Stimulated activated CD4-positive, alpha-beta T cell treated with anti-CD3 and anti-CD28 coated beads, Interleukin-1b, Interleukin-23, amount 100 ng/mL, for 4 hours (primary cell): ENCODE results near the gene RFX4.

ENCODE experiments used
- DNase-seq, 2 donors: peaks; one replicate each; pipeline ENCODE4 v3.0.0-alpha.2; 2020; ENCODE audit warnings: low read depth in 2 of 2

RFX4 gene

GRCh38 chr12:106582641-106583230, at the start of gene RFX4:
Gene RFX4, plus strand, starts transcription at chr12:106583004. Its CDS starts 317 bp downstream, at chr12:106583321.
- DNase-seq, result no peak

- DNase-seq, result no peak
These were observed 41.6 kb upstream of the RFX4 start for GRCh38 chr12:106541201-106541600.

GRCh38 chr12:106551410-106551809, 31.4 kb upstream of the RFX4 start:
- DNase-seq, result no peak

GRCh38 chr12:106552228-106552627, 30.6 kb upstream of the RFX4 start:
- DNase-seq, result no peak

- DNase-seq, result no peak
These were observed 18.0 kb upstream of the RFX4 start for GRCh38 chr12:106564678-106565329.

GRCh38 chr12:106566771-106567170, 16.0 kb upstream of the RFX4 start:
- DNase-seq, result no peak

GRCh38 chr12:106573239-106573638, 9.6 kb upstream of the RFX4 start:
- no peak for DNase-seq

GRCh38 chr12:106576848-106577247, 6.0 kb upstream of the RFX4 start:
- DNase-seq, result no peak

GRCh38 chr12:106580671-106581508, 1.9 kb upstream of the RFX4 start:
- DNase-seq, result no peak

- no peak for DNase-seq
These were observed 1.1 kb upstream of the RFX4 start for GRCh38 chr12:106581543-106582248.

GRCh38 chr12:106582249-106582591, 584 bp upstream of the RFX4 start:
- DNase-seq, result no peak

GRCh38 chr12:106583242-106584103, 669 bp downstream of the RFX4 start:
- DNase-seq, result no peak

- no peak for DNase-seq
These were observed 1.6 kb downstream of the RFX4 start for GRCh38 chr12:106584104-106585064.

GRCh38 chr12:106585105-106585520, 2.3 kb downstream of the RFX4 start:
- DNase-seq, result no peak

GRCh38 chr12:106585521-106586277, 2.9 kb downstream of the RFX4 start:
- no peak for DNase-seq

- no peak for DNase-seq
These were observed 3.5 kb downstream of the RFX4 start for GRCh38 chr12:106586278-106586802.

- no peak for DNase-seq
These were observed 4.2 kb downstream of the RFX4 start for GRCh38 chr12:106586803-106587684.

GRCh38 chr12:106588771-106589170, 6.0 kb downstream of the RFX4 start:
- no peak for DNase-seq
